Measurements from ENCODE around the gene PLPPR5. TPM values are rescaled to one million over a fixed set of nuclear protein-coding genes. Genes with fewer than 3 reads are reported as not detected.
A peak's percentile ranks its signal among the peaks of the same experiment; 100 is the strongest.

Gene PLPPR5
- polyA plus RNA-seq, 1 donor (not counting 4 experiments of a cell fraction or from before 2014, with no cell fraction given) = 0.93 TPM

DNA sequence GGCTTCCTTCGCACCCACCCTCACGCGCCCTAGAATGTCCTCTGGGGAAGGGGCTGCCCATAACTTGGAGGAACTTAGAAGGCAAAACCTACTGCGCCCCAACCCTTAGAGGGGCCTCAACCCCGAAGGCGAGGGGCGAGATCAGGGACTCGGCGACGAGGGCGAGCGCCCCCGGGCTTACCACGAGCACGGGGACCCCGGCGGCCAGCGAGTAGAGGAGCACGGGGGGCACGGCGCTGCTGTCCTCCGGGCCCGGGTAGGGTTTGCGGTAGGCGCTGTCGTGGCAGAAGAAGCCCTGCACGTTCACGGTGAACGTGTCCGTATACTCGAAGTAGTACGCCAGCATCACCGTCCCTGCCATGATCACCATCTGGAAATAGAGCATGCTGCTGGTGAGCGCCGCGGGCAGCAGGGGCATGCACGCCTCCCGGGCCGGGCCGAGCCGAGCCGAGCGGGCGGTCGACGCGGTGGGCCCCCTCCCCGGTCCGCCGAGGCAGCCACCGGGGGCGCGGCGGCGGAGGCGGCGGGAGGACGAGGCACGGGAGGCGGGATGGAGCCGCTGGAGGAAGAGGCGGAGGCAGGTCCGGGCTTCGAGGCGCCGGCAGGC, 304 bp downstream of the PLPPR5 start:
- Histone ChIP-seq H3K9me3 (ENCODE audit: control insufficient read depth, low read depth, low read length) (no peaks in the 10 kb centered on the region), H3K4me3 (ENCODE audit: control insufficient read depth in 2 of 3, extremely low read depth in 1 of 3, insufficient read depth in 2 of 3, low read depth in 1 of 3, low read length in 3 of 3) (peak overlapping the region in 1 of 3 experiments; percentile 42), H3K4me1 (ENCODE audit: control insufficient read depth, extremely low read depth, insufficient read depth, low read length) (peaks cover 2% of the 10 kb centered on the region), H3K79me2 (ENCODE audit: control insufficient read depth, insufficient read depth, low read length) (no peaks in the 10 kb centered on the region), H3K9ac (ENCODE audit: control insufficient read depth, extremely low read depth, insufficient read depth, low read length) (no peak overlapping the region), H3K27ac (ENCODE audit: control insufficient read depth, insufficient read depth, low read length) (no peak overlapping the region), H3K4me2 (ENCODE audit: control insufficient read depth, extremely low read depth, insufficient read depth, low read depth, low read length) (peak overlapping the region; percentile 56), H2AFZ (ENCODE audit: control insufficient read depth, low read length) (peak overlapping the region; percentile 69), H3K9me1 (ENCODE audit: control insufficient read depth, extremely low read depth, insufficient read depth, low read length) (no peaks in the 10 kb centered on the region), H3K27me3 (ENCODE audit: control insufficient read depth, extremely low read depth, insufficient read depth, low read length) (peaks cover 39% of the 10 kb centered on the region), H3K36me3 (ENCODE audit: control insufficient read depth in 2 of 2, extremely low read depth in 1 of 2, insufficient read depth in 2 of 2, low read length in 2 of 2) (no peaks in the 10 kb centered on the region), H4K20me1 (ENCODE audit: control insufficient read depth, extremely low read depth, insufficient read depth, low read length) (no peaks in the 10 kb centered on the region)
- TF ChIP-seq, protein P1, sequence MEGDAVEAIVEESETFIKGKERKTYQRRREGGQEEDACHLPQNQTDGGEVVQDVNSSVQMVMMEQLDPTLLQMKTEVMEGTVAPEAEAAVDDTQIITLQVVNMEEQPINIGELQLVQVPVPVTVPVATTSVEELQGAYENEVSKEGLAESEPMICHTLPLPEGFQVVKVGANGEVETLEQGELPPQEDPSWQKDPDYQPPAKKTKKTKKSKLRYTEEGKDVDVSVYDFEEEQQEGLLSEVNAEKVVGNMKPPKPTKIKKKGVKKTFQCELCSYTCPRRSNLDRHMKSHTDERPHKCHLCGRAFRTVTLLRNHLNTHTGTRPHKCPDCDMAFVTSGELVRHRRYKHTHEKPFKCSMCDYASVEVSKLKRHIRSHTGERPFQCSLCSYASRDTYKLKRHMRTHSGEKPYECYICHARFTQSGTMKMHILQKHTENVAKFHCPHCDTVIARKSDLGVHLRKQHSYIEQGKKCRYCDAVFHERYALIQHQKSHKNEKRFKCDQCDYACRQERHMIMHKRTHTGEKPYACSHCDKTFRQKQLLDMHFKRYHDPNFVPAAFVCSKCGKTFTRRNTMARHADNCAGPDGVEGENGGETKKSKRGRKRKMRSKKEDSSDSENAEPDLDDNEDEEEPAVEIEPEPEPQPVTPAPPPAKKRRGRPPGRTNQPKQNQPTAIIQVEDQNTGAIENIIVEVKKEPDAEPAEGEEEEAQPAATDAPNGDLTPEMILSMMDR (optimal IDR thresholded peaks at IDR 0.05 in 1 of 3, IDR thresholded peaks at IDR 0.05 in 1 of 3, conservative IDR thresholded peaks at IDR 0.05 in 1 of 3; ENCODE audit: extremely low read depth in 1 of 3, insufficient read depth in 2 of 3, low read length in 3 of 3) = no peak
- TF ChIP-seq EZH2 (IDR thresholded peaks at IDR 0.05; ENCODE audit: low read length) = peak; percentile 59
- dilution Hi-C loops (cut with MboI; ENCODE audit: extremely low pct_ligation_motif_present, low sequenced_read_pairs) = no loop called here
- DNase-seq (ENCODE audit: low read depth, low spot score) = no peak
- no peak for FAIRE-seq

DNA sequence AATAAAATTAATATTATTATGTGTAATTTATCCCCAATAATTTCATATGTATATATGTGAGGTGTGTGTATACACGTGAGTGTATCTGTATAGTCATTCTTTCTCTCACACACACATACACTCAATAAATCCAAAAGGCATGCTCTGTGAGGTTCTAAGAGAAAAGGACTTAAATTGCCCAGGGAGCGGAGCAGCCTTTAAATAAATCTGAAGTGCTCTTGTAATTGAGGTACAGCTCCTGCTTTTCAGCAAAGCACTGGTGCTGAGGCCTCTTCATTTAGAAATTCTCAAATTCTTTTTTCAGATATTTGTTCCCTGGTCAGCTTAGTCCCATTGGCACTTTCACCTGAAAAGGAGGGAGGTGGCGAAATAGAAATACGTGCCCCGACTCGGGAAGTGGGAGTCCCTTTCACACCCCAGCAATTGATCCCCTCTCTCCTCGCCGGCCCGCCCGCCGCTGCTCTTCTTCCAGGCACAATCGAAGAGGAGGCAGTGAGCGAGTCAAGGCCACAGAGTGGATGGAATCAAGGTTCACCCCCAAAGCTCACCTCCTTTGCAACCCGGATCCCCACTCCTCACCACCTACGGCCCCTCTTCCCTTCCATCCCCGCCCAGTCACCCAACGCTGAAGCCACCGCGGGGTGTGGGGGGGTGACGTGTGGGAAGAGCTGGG, 944 bp downstream of the PLPPR5 start:
- Histone ChIP-seq H3K9ac (ENCODE audit: control insufficient read depth, extremely low read depth, insufficient read depth, low read length) (no peak overlapping the region), H3K4me3 (ENCODE audit: control insufficient read depth in 2 of 3, extremely low read depth in 1 of 3, insufficient read depth in 2 of 3, low read depth in 1 of 3, low read length in 3 of 3) (no peak overlapping the region), H3K79me2 (ENCODE audit: control insufficient read depth, insufficient read depth, low read length) (no peaks in the 10 kb centered on the region), H3K4me2 (ENCODE audit: control insufficient read depth, extremely low read depth, insufficient read depth, low read depth, low read length) (peak overlapping the region; percentile 56), H3K27ac (ENCODE audit: control insufficient read depth, insufficient read depth, low read length) (no peak overlapping the region), H2AFZ (ENCODE audit: control insufficient read depth, low read length) (no peak overlapping the region), H3K9me3 (ENCODE audit: control insufficient read depth, low read depth, low read length) (no peaks in the 10 kb centered on the region), H4K20me1 (ENCODE audit: control insufficient read depth, extremely low read depth, insufficient read depth, low read length) (no peaks in the 10 kb centered on the region), H3K36me3 (ENCODE audit: control insufficient read depth in 2 of 2, extremely low read depth in 1 of 2, insufficient read depth in 2 of 2, low read length in 2 of 2) (no peaks in the 10 kb centered on the region), H3K27me3 (ENCODE audit: control insufficient read depth, extremely low read depth, insufficient read depth, low read length) (peaks cover 39% of the 10 kb centered on the region), H3K9me1 (ENCODE audit: control insufficient read depth, extremely low read depth, insufficient read depth, low read length) (no peaks in the 10 kb centered on the region), H3K4me1 (ENCODE audit: control insufficient read depth, extremely low read depth, insufficient read depth, low read length) (peaks cover 2% of the 10 kb centered on the region)
- dilution Hi-C loops (cut with MboI; ENCODE audit: extremely low pct_ligation_motif_present, low sequenced_read_pairs) = no loop called here
- TF ChIP-seq EZH2 (IDR thresholded peaks at IDR 0.05; ENCODE audit: low read length) = peak; percentile 87
- TF ChIP-seq, protein P1 (optimal IDR thresholded peaks at IDR 0.05 in 1 of 3, IDR thresholded peaks at IDR 0.05 in 1 of 3, conservative IDR thresholded peaks at IDR 0.05 in 1 of 3; ENCODE audit: extremely low read depth in 1 of 3, insufficient read depth in 2 of 3, low read length in 3 of 3) = no peak
- DNase-seq (ENCODE audit: low read depth, low spot score) (no peak), FAIRE-seq (no peak)
